Neural cell (in vitro differentiated cells): ENCODE data around the gene C21orf91.

ENCODE experiments used
- CTCF ChIP-seq: fragments of 450-650 bp; IDR thresholded peaks from 2 replicates; pipeline ENCODE4 v1.5.1; 2014; ENCODE audit warnings: antibody characterized with exemption, mild to moderate bottlenecking, moderate library complexity; ENCODE audit not compliant: poor library complexity, severe bottlenecking
- EZH2 ChIP-seq: fragments of 200-600, 300-800 bp; shearing (Covaris generic), sonication (generic); IDR thresholded peaks from 2 replicates; pipeline ENCODE4 v1.6.1; 2014; ENCODE audit warnings: antibody characterized with exemption, low read length, borderline replicate concordance, mild to moderate bottlenecking; ENCODE audit not compliant: insufficient read depth, poor library complexity, severe bottlenecking
- POLR2AphosphoS5 ChIP-seq: IDR thresholded peaks from 2 replicates; pipeline ENCODE4 v1.6.1; 2012
- SMC3 ChIP-seq: fragments of 450-650 bp; conservative IDR thresholded peaks from 2 replicates; pipeline ENCODE4 v1.6.1; 2014; ENCODE audit warnings: antibody characterized with exemption, mild to moderate bottlenecking, moderate library complexity; ENCODE audit not compliant: poor library complexity
- TAF1 ChIP-seq: IDR thresholded peaks from 2 replicates; pipeline ENCODE4 v1.6.1; 2012; ENCODE audit warnings: low read depth

- TF ChIP-seq TAF1 = no peak
- TF ChIP-seq CTCF = peak; percentile 7
- no peak for TF ChIP-seq EZH2
- peak; percentile 92 for TF ChIP-seq POLR2AphosphoS5
- no peak for TF ChIP-seq SMC3
These were observed 34.5 kb upstream of the C21orf91 start for GRCh38 chr21:17853393-17854275.
